HG03025 (cell line): Measurements from ENCODE around the gene ZFTA.

Source experiments
- ATAC-seq: cut with Tn5 transposase; IDR thresholded peaks from one replicate; pipeline ENCODE4 v1.9.1; 2021; ENCODE audit warnings: mild to moderate bottlenecking, moderate library complexity; ENCODE audit not compliant: unreplicated experiment, low FRiP score

Gene ZFTA

DNA sequence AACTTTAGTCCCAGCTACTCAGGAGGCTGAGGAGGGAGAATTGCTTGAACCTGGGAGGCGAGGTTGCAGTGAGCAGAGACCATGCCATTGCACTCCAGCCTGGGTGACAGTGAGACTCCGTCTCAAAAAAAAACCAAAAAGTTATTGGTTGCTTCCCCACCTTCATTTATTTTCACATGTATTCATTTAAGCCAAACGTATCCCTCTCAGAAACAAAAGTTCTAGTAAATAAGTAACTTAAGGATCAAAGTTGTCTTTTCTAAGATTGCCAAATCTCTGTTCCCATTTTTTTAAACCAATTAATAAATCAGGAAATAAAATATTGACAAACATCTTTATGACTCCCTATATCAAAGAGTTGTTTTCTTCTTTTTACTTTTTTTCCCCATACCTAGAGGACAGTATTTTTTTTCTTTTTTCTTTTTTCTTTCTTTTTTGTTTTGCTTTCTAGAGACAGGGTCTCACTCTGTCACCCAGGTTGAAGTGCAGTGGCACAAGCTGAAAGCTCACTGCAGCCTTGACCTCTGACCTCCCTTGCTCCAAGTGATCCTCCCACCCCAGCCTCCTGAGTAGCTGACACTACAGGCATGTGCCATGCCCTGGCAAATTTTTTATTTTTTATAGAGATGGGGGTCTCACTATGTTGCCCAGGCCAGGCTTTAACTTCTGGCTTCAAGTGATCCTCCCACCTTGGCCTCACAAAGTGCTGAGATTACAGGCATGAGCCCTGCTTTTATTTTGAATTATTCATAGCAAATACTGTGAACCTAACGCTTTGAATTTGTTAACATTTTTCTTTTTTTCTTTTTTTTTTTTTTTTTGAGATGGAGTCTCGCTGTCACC is 11.4 kb downstream of the ZFTA start:
- no peak for ATAC-seq

DNA sequence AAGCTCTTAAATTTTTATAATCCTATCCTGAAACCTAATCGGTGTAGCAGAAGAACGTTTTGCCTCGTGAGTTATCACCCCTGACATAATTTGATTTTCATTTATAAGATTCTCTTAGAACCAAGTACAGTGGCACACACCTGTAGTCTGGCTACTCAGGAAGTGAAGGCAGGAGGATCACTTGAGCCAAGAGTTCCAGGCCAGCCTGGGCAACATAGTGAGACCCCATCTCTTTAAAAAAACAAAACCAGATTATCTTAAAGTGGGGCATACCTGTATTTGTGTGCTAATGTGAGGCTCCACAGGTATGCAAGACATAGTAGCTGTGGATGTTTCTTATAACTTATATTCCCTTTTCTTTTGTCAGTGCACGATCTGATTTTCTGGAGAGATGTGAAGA is 19.0 kb downstream of the ZFTA start:
- no peak for ATAC-seq

DNA sequence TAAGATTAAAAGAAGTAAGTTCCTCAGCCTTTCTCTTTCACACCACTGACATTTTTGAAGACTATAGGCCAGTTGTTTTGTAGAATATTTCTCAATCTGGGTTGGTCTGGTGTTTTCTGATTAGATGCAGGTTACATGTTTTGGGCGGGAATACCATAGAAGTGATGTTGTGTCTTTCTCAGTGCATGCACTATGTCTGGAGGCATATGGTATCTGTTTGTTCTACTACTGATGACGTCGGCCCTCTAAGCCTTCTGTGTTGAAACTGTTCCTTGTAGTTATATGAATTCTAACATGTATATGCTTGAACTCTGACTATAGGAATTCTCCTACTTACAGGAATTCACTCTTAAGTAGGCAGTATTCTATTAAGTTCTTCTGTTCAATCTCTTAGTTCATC is 21.6 kb downstream of the ZFTA start:
- no peak for ATAC-seq

DNA sequence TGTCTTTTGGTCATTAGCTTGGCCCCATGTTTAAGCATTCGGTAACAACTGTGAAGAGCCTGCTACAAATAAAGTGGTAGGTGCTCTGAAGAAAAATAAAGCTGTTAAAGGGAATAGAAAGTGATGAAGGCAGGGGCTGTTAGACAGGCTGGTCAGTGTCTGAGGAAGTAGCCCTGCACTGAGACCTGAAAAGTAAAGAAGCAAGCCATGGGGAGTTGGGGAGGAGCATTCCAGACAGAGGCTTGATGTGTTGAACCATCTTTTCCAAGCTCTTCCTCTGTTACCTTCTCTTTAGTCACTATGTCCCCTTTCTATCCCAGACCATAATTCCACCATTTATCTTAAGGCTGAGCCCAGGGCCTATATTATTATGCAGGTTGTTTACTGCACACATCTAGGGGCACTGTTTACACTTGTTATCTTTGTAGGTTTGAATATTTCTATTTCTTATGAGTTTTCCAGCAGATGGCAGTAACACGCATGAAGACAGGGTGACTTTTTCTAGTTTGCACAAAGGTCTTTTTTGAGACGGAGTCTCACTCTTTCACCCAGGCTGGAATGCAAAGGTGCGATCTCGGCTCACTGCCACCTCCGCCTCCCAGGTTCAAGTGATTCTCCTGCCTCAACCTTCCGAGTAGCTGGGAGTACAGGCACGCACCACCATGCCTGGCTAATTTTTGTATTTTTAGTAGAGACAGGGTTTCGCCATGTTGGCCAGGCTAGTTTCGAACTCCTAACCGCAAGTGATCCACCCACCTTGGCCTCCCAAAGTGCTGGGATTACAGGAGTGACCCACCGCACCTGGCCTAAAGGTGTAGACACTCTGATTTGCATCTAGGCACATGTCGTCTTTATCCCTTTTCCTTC is 23.0 kb downstream of the ZFTA start:
- no peak for ATAC-seq

DNA sequence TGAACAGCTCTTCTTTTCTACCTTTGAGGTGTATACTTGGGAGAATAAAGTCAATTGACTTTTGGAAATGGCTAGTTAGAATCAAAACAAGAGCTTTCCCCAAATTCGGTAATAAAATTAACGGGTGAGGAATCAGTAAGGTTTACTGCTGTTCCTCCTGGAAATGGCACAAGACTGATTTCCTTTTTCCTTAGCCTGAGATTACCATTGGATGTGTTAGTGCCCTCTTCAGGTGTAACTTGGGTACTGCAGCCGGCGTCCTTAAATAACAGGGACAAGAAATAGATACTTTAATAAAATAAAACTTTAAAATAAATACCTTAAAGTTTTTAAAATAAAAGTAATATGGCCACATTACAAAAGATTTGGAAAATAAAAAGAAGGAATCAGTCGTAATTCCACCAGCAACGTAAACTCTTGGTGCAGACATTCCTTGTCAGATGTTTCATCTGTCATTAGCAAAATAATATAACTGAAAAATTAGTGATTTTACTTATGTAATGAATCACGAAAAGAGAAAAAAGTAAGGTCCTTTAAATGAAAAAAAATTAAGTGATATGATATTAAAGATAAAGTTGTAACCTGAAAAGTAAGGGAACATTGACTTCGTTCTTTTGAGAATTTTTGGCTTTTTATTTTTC is 29.7 kb downstream of the ZFTA start:
- no peak for ATAC-seq

DNA sequence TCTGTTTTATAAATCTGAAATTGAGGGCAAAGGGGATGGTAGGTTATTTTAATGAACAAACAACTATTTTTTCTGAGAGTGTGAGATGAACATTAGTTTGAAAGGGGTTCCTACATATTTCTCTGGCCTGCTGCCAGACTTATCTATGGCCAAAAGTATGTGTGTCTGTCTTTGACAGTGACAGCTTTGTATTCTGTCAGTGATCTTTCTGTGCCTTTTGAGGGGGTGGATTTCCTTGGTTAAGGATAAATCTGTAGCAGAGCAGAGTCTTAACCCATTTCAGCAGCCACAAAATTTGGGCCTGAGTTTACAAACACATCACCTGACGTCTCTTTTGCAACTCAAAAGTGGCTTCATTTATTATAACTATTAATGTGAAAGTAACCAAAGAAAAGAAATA is 30.9 kb downstream of the ZFTA start:
- ATAC-seq = no peak

DNA sequence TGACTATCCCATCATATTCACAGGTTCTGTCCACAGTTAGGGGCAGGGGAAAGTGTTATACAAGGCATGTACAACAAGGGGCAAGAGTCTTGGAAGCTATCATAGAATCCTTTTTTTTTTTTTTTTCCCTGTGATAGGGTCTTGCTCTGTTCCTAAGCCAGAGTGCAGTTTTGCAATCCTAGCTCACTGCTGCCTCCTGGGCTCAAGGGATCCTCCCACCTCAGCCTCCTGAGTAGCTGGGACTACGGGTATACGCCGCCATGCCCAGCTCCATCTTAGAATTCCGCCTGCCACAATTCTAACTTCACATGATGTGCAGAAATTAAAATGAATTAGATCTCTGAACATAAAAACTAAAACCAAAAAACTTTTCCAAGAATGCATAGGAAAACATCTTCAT is 31.7 kb downstream of the ZFTA start:
- no peak for ATAC-seq

DNA sequence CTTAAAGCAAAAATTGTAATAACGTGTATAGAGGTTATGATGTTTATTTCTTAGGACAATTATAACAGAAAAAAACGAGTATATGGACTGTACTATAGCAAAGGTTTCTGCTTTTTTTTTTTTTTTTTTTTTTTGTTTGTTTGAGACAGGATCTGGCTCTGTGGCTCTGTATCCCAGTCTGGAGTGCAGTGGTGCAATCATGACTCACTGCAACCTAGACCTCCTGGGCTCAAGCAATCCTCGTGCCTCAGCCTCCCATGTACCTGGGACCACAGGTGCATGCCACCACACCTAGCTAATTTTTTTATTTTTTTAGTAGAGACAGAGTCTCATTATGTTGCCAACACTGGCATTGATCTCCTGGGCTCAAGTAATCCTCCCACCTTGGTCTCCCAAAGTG is 39.2 kb downstream of the ZFTA start:
- no peak for ATAC-seq

DNA sequence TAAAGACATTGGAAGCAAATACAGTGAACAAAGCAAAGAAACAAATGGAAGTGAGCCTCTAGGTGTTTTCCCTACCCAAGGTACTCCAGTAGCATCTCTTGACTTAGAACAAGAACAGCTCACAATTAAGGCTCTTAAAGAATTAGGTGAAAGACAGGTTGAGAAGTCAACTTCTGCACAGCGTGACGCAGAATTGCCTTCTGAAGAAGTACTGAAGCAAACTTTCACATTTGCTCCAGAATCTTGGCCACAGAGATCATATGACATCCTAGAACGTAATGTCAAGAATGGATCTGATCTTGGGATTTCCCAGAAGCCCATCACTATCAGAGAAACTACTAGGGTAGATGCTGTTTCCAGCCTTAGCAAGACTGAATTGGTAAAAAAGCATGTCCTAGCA is 48.0 kb downstream of the ZFTA start:
- ATAC-seq = no peak

DNA sequence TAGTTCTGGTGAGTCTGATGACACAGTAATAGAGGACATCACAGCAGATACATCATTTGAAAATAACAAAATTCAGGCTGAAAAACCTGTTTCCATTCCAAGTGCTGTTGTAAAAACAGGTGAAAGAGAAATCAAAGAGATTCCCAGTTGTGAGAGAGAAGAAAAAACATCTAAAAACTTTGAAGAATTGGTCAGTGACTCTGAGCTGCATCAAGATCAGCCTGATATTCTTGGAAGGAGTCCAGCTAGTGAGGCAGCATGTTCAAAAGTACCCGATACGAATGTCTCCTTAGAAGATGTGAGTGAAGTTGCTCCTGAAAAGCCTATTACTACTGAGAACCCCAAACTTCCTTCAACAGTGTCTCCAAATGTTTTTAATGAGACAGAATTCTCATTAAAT is 48.6 kb downstream of the ZFTA start:
- no peak for ATAC-seq

DNA sequence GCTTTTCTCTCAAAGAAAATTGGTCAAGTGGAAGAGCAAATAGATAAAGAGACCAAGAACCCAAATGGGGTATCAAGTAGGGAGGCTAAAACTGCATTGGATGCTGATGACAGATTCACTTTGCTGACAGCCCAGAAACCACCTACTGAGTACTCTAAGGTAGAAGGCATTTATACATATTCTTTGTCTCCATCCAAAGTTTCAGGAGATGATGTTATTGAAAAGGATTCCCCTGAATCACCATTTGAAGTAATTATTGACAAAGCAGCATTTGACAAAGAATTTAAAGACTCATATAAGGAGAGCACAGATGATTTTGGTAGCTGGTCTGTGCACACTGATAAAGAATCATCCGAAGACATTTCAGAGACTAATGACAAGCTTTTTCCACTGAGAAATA is 49.6 kb downstream of the ZFTA start:
- no peak for ATAC-seq
